ENCODE measurements around the gene MYH11.

Gene MYH11

GRCh38 chr16:15690296-15690695 lies 166.5 kb downstream of the MYH11 start:
- TF ChIP-seq CTCF (conservative IDR thresholded peaks at IDR 0.05; ENCODE audit: low read length): no peak
- H3K4me3 ChIP-seq (ENCODE audit: low read length): no peak overlapping the region
- peak; percentile 44 for DNase-seq (ENCODE audit: low read depth)

DNA sequence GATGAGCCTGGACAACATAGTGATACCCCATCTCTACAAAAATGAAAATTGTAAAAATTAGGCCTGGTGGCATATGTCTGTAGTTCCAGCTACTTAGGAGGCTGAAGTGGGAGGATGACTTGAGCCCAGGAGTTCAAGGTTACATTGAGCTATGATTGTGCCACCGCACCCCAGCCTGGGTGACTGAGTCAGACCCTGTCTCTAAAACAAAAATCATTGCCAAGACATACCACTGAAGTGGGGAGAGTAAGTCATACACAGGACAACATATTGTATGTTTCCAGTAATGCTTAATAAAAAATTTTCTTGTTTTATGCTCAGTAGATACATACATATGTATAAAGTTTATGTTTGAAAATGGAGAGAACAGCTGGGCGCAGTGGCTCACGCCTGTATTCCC lies 167.5 kb downstream of the MYH11 start:
- TF ChIP-seq CTCF (conservative IDR thresholded peaks at IDR 0.05; ENCODE audit: low read length): no peak
- DNase-seq (ENCODE audit: low read depth): peak; percentile 20

GRCh38 chr16:15686287-15686686 lies 170.5 kb downstream of the MYH11 start:
- no peak for DNase-seq (ENCODE audit: low read depth)
- H3K4me3 ChIP-seq (ENCODE audit: low read length): no peak overlapping the region
- TF ChIP-seq CTCF (conservative IDR thresholded peaks at IDR 0.05; ENCODE audit: low read length): no peak

More for the DNA sequence above, 167.5 kb downstream of the MYH11 start:
- no peak overlapping the region for H3K4me3 ChIP-seq (ENCODE audit: low read length)

DNA sequence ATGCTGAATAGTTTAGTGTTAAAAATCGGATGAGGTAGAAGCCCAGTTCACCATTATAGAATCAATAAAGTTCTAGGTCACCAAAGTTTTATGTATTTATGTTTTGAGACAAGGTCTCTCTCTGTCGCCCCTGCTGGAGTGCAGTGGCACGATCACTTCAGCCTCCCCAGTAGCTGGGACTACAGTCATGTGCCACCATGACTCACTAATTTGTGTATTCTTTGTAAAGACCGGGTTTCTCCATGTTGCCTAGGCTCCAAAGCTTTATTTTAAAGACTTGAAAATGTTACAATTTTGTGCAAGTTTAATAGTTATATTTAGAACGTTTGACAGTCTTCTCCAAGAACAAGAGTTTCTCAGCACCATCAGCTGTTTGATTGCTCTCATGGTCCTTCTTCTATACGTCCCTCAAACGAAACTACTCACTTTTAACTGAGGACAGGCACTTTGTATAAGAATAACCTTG lies 174.7 kb downstream of the MYH11 start:
- DNase-seq (ENCODE audit: low read depth): peak; percentile 71
- TF ChIP-seq CTCF (conservative IDR thresholded peaks at IDR 0.05; ENCODE audit: low read length): peak; percentile 62
- H3K4me3 ChIP-seq (ENCODE audit: low read length): no peak overlapping the region

- TF ChIP-seq CTCF (conservative IDR thresholded peaks at IDR 0.05; ENCODE audit: low read length): no peak
- no peak overlapping the region for H3K4me3 ChIP-seq (ENCODE audit: low read length)
- DNase-seq (ENCODE audit: low read depth): no peak
These were observed 179.4 kb downstream of the MYH11 start for GRCh38 chr16:15677447-15677846.

DNA sequence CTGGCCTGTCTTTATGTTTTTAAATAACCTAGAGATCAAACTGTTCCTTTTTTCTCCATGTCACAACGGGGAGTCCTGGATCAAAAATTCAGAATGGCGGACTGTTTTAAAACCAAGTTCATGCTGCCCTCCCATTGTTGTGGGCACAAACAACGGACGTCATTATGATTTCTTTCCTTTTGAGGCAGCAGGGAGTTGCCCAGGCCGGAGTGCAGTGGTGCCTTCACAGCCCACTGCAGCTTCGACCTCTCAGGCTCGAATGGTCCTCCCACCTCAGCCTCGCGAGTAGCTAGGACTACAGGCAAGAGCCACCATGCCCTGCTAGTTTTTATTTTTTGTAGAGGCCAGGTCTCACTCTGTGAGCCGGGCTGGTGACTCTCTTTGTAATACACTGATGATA lies 180.3 kb downstream of the MYH11 start:
- no peak overlapping the region for H3K4me3 ChIP-seq (ENCODE audit: low read length)
- no peak for TF ChIP-seq CTCF (conservative IDR thresholded peaks at IDR 0.05; ENCODE audit: low read length)
- DNase-seq (ENCODE audit: low read depth): no peak

DNA sequence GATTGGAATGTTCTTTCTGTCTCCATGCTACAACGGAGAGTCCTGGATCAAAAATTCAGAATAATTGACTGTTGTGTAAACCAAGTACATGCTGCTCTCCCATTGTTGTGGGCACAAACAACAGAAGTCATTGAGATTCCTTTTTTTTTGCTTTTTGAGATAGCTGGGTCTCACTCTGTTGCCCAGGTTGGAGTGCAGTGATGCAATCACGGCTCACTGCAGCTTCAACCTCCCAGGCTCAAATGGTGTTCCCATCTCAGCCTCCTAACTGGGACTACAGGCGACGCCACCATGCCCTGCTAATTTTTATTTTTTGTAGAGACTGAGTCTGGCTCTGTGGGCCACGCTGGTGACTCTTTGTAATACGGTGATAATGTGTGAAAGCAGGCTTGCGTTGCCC lies 182.3 kb downstream of the MYH11 start:
- H3K4me3 ChIP-seq (ENCODE audit: low read length): no peak overlapping the region
- TF ChIP-seq CTCF (conservative IDR thresholded peaks at IDR 0.05; ENCODE audit: low read length): no peak
- DNase-seq (ENCODE audit: low read depth): no peak

All from AG10803 (cell line).